ENCODE data around the gene CD6.

CD6 gene

DNA sequence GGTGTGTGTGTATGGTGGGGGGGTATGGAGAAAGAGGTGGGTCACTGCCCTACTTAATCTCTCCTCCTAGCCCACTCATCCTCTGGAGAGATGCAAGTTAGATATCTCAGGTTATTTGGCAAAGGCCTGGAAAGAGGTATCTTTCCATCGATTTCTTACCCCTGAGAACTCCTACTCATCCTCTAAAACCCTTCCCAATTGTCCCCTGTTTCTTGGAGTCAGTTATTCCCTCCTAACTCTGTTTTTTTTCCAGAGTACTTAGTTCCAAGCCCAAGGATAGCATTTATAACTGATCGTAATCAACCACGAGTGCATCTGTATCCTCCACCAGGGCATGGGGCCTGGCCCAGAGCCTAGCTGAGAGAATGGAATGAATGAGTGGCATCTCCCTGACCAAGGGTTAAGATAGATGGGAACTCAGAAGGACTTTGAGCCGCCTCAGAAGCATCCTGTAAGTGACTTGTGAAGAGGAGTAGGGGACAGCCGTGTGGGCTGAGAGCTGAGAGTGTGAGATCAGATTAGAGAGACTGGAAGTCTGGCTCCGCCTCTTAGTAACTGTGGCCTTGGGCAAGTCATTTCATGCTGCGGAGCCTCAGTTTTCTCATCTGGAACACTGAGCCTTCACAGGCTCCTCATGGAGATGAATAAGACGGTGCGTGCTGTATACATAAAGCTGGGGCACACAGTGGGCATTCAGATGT, 16.2 kb downstream of the CD6 start:
- in situ Hi-C loops (cut with MboI; ENCODE audit: low sequenced_read_pairs) = no loop called here
- Histone ChIP-seq H3K4me1 (no peaks in the 10 kb centered on the region), H3K36me3 (replicated peaks) (no peaks in the 10 kb centered on the region), H3K27me3 (ENCODE audit: low read depth) (peaks cover 21% of the 10 kb centered on the region), H3K9me3 (no peaks in the 10 kb centered on the region), H3K4me3 (no peak overlapping the region)
- DNase-seq (ENCODE audit: low spot score in 2 of 2) = no peak

DNA sequence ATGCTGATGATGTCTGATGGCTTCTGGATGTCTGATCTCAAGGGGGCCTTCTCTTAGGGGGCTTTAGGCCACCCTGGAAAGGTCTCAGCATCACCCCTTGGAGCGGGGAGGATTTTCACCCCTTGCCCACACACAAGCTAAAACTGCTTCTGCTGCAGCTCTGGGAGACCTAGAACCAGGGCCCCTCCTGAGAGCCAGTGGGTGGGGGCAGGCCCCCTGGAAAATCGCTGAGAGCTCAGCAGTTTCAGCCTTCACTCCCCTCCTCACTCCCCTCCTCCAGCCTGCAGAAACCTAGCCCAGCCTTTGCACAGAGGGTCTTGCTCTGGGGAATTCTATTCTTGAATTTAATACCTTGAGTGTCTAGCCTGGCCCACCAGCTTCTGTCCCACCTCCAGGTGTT, 17.2 kb downstream of the CD6 start:
- in situ Hi-C loops (cut with MboI; ENCODE audit: low sequenced_read_pairs) = no loop called here

DNA sequence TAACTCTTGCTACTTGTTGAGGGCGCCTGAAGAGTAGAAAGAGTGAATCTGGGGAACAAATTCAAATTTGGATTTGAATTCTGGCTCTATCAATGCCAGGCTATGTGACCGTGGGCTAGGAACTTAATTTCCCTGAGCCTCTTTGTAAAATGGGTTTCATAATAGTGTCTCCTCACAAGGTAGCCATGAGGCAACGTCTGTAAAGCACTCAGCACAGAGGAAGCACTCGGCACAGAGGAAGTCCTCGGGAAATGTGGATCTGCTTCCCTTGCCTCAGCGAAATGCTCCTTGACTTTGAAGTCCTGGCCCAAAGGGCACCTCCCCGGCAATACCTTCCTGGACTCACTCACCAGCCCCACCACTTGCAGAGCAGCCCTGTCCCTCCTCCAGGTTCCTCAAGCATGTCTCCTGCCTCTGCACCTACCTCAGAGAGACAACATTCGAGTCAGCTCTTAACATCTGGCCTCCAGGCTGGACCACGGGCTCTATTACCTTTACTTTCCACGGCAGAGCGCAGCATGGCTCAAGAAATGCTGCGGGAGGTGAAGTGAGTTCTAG, 17.7 kb downstream of the CD6 start:
- in situ Hi-C loops (cut with MboI; ENCODE audit: low sequenced_read_pairs) = no loop called here
- Histone ChIP-seq H3K9me3 (no peaks in the 10 kb centered on the region), H3K27me3 (ENCODE audit: low read depth) (peaks cover 30% of the 10 kb centered on the region), H3K4me1 (no peaks in the 10 kb centered on the region), H3K36me3 (replicated peaks) (no peaks in the 10 kb centered on the region), H3K4me3 (no peak overlapping the region)
- no peak for DNase-seq (ENCODE audit: low spot score in 2 of 2)

More for the DNA sequence above, 17.2 kb downstream of the CD6 start:
- Histone ChIP-seq H3K27me3 (ENCODE audit: low read depth) (peaks cover 26% of the 10 kb centered on the region), H3K4me3 (no peak overlapping the region), H3K9me3 (no peaks in the 10 kb centered on the region), H3K4me1 (no peaks in the 10 kb centered on the region), H3K36me3 (replicated peaks) (no peaks in the 10 kb centered on the region)
- DNase-seq (ENCODE audit: low spot score in 2 of 2) = no peak

DNA sequence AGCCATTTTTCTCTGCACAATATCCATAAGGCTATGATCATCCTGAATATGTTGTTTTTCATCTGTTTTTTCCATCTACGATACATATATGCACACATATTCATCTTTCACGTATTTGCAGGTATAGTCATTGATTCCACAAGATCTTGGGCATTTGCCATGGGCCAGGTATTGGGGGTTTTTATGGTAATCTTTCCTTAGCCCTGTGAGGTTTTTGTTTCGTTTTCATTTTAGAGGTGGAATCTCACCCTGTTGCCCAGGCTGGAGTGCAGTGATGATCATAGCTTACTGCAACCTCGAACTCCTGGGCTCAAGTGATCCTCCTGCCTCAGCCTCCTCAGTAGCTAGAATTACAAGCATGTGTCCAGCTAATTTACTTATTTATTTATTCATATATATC, 20.0 kb downstream of the CD6 start:
- peaks cover 32% of the 10 kb centered on the region for H3K27me3 ChIP-seq (ENCODE audit: low read depth)
- in situ Hi-C loops (cut with MboI; ENCODE audit: low sequenced_read_pairs) = no loop called here
- DNase-seq (ENCODE audit: low spot score in 2 of 2) = no peak
- H3K4me1 ChIP-seq = no peaks in the 10 kb centered on the region
- H3K9me3 ChIP-seq = no peaks in the 10 kb centered on the region
- H3K4me3 ChIP-seq = no peak overlapping the region
- H3K36me3 ChIP-seq (replicated peaks) = no peaks in the 10 kb centered on the region

DNA sequence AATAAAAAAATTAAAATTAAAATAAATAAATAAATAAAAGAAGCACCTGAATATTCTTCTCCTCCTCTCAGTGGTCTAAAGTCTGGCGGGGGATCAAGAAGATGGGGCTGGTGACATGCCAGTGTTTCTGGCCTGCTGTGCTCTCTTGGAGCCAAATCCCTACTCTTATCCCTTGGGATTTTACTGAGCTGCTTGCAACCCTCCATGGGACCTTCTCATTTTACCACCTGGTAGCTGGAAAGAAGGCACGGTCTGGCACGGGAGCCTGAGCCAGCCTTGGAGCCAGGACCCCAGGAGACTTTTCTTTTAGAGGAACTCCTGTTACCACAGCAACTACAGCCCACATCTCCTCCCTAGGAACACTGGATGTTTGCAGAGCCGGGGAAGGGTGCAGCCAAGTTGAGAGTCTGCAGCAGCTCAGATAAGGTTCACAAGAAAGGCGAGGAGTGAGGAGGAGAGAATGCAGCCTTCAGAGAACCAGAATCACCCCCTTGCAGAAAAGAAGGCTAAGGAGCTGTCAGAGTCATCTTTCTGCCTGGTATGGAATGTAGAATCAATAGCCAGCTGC, 21.4 kb downstream of the CD6 start:
- Histone ChIP-seq H3K36me3 (replicated peaks) (no peaks in the 10 kb centered on the region), H3K9me3 (no peaks in the 10 kb centered on the region), H3K4me1 (no peaks in the 10 kb centered on the region), H3K27me3 (ENCODE audit: low read depth) (peaks cover 32% of the 10 kb centered on the region), H3K4me3 (no peak overlapping the region)
- no peak for DNase-seq (ENCODE audit: low spot score in 2 of 2)
- in situ Hi-C loops (cut with MboI; ENCODE audit: low sequenced_read_pairs) = no loop called here

DNA sequence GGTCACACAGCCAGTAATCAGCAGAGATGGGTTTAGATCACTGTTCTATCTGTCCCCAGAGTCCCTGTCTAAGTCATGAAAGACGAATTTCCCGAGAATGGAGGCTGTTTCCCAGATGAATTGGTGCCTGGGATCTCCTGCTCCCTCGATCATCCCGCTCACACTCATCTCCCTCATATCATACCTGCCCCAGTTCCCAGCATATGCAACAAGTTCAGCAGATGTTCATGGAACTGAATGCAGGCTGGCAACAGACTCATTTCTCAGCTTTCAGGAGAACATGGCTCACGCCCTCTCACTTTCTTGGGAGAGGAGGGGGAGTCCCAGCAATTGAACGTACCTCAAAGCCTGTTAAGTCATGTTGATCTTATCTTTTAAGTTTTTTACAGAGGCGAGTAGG, 22.1 kb downstream of the CD6 start:
- in situ Hi-C loops (cut with MboI; ENCODE audit: low sequenced_read_pairs) = no loop called here
- Histone ChIP-seq H3K4me1 (no peaks in the 10 kb centered on the region), H3K9me3 (no peaks in the 10 kb centered on the region), H3K27me3 (ENCODE audit: low read depth) (peaks cover 27% of the 10 kb centered on the region), H3K4me3 (no peak overlapping the region), H3K36me3 (replicated peaks) (no peaks in the 10 kb centered on the region)
- no peak for DNase-seq (ENCODE audit: low spot score in 2 of 2)

DNA sequence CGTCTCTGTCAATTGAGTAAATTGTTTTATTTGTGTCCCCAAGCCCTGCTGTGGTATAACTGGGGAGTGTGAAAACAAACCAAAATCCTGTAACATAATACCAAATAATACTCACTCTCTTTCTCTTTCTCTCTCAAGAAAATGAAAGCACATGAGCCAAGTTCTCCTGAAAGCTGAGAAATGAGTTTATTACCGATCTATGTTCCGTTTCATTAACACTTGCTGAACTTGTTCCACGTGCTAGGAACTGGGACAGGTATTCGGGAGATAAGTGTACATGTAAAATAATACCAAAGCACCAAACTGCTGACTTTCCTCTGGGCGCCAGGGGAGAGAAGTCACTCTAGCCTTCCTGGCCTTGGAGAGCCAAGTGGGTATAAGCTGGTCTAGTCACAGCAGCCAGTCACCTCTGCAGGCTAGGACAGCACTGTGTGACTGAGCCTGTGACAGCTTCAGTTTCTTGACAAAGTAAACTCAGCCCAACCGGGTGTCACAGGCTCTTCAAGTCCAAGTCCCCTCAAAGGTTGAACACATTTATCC, 23.1 kb downstream of the CD6 start:
- in situ Hi-C loops (cut with MboI; ENCODE audit: low sequenced_read_pairs) = no loop called here
- no peak overlapping the region for H3K4me3 ChIP-seq
- H3K27me3 ChIP-seq (ENCODE audit: low read depth) = peaks cover 17% of the 10 kb centered on the region
- H3K9me3 ChIP-seq = no peaks in the 10 kb centered on the region
- no peak for DNase-seq (ENCODE audit: low spot score in 2 of 2)
- no peaks in the 10 kb centered on the region for H3K4me1 ChIP-seq
- no peaks in the 10 kb centered on the region for H3K36me3 ChIP-seq (replicated peaks)

DNA sequence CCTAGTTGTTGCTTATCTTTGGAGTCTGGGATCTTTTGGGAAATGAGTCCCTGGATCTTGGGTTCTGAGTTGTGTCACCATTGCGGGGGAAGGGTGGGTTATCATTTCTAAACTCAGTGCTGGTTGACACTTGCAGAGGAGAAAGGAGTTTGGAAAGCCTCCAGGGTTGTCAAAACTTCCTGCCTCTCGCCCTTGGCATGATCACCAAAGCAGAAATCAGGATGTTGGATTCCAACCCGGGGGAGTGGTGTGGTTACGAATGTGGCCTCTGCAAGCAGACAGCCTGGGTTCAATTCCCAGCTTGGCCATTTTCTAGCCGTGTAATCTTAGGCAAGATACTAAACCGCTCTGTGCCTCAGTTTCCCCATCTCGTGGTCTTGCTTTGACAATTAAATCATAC, 24.3 kb downstream of the CD6 start:
- in situ Hi-C loops (cut with MboI; ENCODE audit: low sequenced_read_pairs) = no loop called here
- no peak for DNase-seq (ENCODE audit: low spot score in 2 of 2)
- H3K4me3 ChIP-seq = no peak overlapping the region
- H3K9me3 ChIP-seq = no peaks in the 10 kb centered on the region
- H3K27me3 ChIP-seq (ENCODE audit: low read depth) = peaks cover 13% of the 10 kb centered on the region
- H3K4me1 ChIP-seq = no peaks in the 10 kb centered on the region
- no peaks in the 10 kb centered on the region for H3K36me3 ChIP-seq (replicated peaks)

DNA sequence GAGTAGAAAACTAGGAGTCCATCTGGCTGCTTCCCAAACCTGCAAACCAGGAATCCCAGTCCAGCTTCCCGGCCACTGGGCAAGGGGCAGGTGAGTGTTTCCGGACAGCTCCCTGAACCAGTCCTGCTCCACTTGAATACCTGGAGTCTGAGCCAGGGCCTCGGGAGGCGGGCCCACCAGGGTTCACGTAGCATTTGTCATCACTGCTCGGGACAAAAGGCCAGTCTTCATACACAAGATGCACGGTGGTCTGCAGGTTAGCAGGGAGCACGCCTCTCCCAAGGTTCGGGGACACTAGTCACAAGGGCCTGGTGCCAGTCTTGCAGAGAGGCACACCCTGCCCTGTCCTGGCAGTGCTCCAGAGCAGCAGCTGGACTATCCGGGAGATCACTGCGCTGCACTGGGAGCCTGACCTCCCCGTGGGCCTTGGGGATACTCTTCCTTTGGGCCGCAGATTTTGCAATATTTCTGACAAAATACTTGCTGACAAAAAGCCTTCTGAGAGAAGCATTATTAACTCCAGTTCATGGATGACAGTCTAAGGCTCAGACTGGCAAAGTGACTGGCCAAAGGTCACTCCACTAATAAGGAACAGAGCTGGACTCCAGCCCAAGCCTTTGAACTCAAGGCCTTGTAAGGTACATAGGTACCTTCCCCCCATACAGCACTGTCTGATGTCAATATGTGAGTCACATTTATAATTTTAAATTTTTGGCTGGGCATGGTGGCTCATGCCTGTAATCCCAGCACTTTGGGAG, 25.1 kb downstream of the CD6 start:
- H3K27me3 ChIP-seq (ENCODE audit: low read depth) = peaks cover 13% of the 10 kb centered on the region
- no peak overlapping the region for H3K4me3 ChIP-seq
- no peaks in the 10 kb centered on the region for H3K9me3 ChIP-seq
- DNase-seq (ENCODE audit: low spot score in 2 of 2) = no peak
- in situ Hi-C loops (cut with MboI; ENCODE audit: low sequenced_read_pairs) = no loop called here
- no peaks in the 10 kb centered on the region for H3K4me1 ChIP-seq
- no peaks in the 10 kb centered on the region for H3K36me3 ChIP-seq (replicated peaks)

DNA sequence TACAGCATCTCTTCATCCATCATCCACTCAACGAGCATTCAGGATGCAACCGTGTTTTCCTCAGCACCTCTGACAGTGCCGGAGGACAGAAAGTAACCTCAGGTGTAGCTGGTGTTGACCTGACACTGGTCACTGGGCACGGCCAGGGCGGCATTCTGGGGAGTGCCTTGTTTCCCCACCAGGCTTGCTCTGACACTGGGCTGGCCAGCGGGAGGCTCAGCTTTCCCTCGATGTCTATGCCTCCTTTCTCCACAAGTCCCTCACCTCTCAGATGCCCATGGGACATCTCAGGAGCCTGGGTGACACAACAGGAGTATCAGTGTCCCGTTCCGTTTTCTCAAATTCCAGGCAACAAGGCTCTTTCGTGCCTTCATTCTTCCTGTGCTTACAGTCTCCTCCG, 28.9 kb downstream of the CD6 start:
- no peak for DNase-seq (ENCODE audit: low spot score in 2 of 2)
- Histone ChIP-seq H3K27me3 (ENCODE audit: low read depth) (peaks cover 2% of the 10 kb centered on the region; the same call in 1 of the 2 replicates), H3K9me3 (no peaks in the 10 kb centered on the region), H3K36me3 (replicated peaks) (no peaks in the 10 kb centered on the region), H3K4me3 (no peak overlapping the region), H3K4me1 (no peaks in the 10 kb centered on the region)
- in situ Hi-C loops (cut with MboI; ENCODE audit: low sequenced_read_pairs) = no loop called here

DNA sequence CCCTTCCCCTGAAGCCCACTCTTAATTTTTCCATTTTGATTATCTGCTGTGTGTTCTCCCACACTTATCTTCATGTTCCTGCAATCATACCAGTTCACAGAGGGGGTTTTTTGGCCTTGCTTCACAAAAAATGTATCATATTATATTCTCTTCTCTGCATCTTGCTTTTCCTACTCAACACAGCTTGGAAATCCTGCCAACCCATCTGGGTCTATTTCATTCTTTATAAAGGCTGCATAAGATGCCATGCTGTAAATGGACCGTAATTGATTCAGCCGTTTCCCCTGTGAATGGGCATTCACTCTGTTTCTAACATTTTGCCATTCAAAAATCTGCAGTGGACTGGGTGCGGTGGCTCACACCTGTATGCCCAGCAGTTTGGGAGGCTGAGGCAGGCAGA, 30.5 kb downstream of the CD6 start:
- no peaks in the 10 kb centered on the region for H3K36me3 ChIP-seq (replicated peaks)
- in situ Hi-C loops (cut with MboI; ENCODE audit: low sequenced_read_pairs) = no loop called here
- no peak overlapping the region for H3K4me3 ChIP-seq
- peaks cover 2% of the 10 kb centered on the region; the same call in 1 of the 2 replicates for H3K27me3 ChIP-seq (ENCODE audit: low read depth)
- H3K9me3 ChIP-seq = no peaks in the 10 kb centered on the region
- DNase-seq (ENCODE audit: low spot score in 2 of 2) = no peak
- no peaks in the 10 kb centered on the region for H3K4me1 ChIP-seq

DNA sequence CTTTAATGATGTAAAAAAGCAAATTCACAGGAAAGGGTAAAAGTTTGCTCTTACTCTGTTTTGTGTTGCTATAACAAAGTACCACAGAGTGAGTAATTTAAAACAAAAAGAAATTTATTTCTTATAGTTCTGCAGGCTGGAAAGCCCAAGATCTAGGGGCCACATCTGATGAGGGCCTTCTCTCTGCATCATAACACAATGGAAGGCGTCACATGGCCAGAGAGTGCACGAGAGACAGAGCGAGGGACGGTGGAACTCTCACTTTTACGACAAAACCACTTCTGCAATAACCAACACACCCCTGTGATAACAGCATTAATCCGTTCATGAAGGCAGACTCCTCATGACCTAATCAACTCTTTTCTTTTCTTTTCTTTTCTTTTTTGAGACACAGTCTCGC, 31.1 kb downstream of the CD6 start:
- DNase-seq (ENCODE audit: low spot score in 2 of 2) = no peak
- no peaks in the 10 kb centered on the region for H3K4me1 ChIP-seq
- H3K9me3 ChIP-seq = no peaks in the 10 kb centered on the region
- in situ Hi-C loops (cut with MboI; ENCODE audit: low sequenced_read_pairs) = no loop called here
- H3K27me3 ChIP-seq (ENCODE audit: low read depth) = peaks cover 2% of the 10 kb centered on the region; the same call in 1 of the 2 replicates
- no peak overlapping the region for H3K4me3 ChIP-seq
- H3K36me3 ChIP-seq (replicated peaks) = no peaks in the 10 kb centered on the region

DNA sequence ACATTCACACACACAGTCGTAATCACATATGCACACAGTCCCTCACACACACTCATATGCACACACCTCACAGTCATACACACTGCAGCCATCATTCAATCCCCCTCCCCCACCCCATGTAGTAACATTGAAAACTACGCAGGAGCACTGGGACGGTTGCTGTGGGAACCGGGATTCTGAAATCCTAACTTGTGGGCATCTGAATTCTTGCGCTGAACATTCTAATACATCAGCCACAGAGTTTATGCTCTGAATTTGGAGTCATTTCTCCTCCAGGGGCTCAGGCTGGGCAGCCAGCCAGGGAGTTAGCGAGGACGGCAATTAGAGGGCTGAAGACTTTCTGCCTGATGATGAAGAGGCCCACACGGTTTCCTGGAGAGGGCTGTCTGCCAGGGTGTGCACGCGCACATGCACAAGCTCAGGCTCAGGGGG, 32.7 kb downstream of the CD6 start:
- Histone ChIP-seq H3K36me3 (replicated peaks) (no peaks in the 10 kb centered on the region), H3K9me3 (no peaks in the 10 kb centered on the region), H3K4me1 (no peaks in the 10 kb centered on the region), H3K27me3 (ENCODE audit: low read depth) (peaks cover 2% of the 10 kb centered on the region; the same call in 1 of the 2 replicates), H3K4me3 (no peak overlapping the region)
- DNase-seq (ENCODE audit: low spot score in 2 of 2) = no peak
- in situ Hi-C loops (cut with MboI; ENCODE audit: low sequenced_read_pairs) = no loop called here

DNA sequence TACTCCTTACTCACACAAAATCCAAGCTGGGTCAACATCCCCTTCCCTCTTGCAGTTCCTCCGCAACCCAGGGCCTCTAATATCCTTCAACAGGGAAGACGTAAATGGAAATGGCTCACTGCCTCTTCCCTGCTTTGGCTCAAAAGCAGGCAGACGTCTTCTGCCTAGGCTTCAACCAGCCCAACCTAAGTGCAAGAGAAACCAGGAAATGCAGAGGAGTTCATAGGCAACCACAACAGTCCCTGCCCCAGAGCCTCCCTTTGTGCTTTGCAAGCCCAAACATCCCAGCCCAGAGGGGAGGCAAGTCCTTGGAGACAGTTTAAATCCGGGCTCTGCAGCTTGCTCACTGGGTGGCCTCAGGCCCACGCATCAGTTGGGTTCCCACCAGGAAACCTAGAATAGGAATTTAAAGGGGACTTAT, 33.3 kb downstream of the CD6 start:
- in situ Hi-C loops (cut with MboI; ENCODE audit: low sequenced_read_pairs) = no loop called here
- H3K4me1 ChIP-seq = no peaks in the 10 kb centered on the region
- H3K9me3 ChIP-seq = no peaks in the 10 kb centered on the region
- H3K4me3 ChIP-seq = no peak overlapping the region
- H3K36me3 ChIP-seq (replicated peaks) = no peaks in the 10 kb centered on the region
- no peak for DNase-seq (ENCODE audit: low spot score in 2 of 2)
- H3K27me3 ChIP-seq (ENCODE audit: low read depth) = peaks cover 2% of the 10 kb centered on the region; the same call in 1 of the 2 replicates

Data from HAP-1 (cell line).